GM15510 (cell line): Measurements from ENCODE around the gene GALNT18.

ENCODE experiments used
- POLR2A ChIP-seq: IDR thresholded peaks from 3 replicates; pipeline ENCODE4 v1.6.1; 2011; ENCODE audit warnings: borderline replicate concordance; ENCODE audit not compliant: insufficient read length; ENCODE audit errors: extremely low read depth

The GALNT18 gene

DNA sequence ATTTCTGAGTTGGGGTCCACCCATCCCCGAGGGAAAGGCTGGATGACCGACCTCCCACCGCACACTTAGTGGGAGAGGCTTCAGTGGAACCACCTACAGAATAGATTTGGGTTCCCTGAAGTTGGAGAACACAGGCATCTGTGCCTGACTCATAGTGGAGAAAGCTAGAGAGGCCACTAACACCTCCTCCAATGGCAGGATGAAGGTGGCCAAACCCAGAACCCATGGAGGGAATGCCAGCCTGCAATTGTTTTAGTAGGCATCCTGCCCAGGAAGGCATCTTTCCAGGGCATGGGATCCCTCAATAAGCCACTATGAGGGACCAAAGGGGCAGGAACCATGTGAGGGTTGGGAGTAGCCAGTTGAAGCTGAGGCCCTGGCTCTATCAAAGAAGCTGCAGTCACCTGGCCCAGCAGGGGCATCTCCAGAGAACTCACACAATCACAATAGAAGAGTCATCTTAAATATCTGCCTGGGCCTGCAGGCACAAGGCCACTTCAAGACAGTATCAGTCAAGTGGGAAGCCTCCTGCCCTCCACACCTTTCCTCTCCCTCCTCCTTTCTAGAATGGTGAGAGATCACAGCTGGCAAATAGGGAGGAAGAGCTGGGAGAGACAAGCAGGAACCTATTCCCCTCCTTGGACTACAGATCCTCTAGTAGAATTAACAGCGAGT is 144.7 kb downstream of the GALNT18 start:
- no peak for TF ChIP-seq POLR2A

DNA sequence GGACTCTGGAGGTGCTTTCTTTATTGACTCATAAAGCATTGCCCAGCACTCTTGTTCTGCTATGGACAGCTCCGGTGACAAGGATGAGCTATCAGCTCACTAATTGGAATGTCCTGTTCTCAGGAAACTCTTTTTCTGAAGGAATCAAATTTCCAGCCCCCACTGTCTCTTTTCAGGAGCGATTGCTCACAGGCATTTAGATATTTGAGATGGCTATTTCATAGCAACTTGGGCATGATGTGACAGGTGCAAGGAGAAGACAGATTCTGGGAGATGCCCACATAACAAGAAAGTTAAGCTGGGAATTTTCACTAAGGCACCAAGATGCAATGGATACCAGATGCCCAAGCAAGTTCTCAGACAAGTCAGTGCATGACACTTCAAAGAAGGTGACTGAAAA is 145.3 kb downstream of the GALNT18 start:
- TF ChIP-seq POLR2A = no peak

DNA sequence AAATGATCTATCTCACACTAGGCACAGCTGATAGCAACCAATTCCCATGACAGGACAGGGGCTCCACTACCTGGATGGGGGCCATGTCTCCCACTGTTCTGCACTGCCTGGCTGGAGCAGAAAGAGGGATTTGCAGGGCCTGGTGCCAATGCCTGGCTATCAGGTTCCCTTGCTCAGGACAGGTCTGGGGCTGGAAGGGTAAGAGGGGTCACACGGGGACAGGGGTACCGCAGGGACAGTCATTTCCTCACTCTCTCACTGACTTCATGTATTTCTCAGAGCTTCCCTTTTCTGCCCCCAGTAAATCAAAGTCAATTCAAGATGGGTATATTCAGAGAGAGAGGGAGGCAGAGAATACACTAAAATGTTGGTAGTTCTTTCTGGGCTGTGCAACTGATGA is 149.7 kb downstream of the GALNT18 start:
- TF ChIP-seq POLR2A = no peak

DNA sequence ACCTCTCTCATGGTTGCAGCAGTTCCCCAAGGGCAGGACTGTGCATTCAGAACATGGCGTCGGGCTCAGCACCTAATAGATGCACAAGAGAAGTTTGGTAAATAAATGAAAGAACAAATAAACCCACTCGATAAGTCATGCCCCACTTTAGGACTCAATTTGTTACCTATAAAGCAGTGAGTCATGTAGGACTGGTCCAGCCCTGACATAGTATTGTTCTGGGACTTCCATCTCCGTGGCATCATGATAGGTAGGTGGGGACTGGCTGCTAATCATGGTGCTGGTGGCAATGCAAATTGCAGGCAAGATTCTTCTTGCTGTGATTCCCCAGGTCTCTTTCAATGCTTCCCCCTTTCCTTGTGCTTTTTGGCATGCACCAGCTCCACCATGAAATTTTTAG is 150.6 kb downstream of the GALNT18 start:
- TF ChIP-seq POLR2A = no peak

DNA sequence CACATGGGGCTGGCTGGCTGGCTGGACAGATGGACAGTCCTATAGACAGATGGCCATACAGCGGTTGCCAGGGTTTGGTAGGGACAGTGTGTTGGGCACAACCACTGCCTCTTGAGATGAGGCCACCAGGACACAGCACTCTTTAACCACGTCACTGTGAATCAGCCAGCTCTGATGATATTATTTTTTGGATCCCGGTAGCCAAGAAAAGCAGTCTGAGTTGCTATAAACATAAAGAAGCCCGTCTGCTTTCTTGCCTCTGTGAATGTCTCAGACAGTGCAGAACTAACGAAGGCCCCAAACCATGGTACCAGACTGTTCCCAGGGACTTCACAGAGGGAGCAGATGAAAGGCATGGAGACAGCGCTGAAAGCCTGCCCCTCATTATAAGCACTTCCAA is 152.9 kb downstream of the GALNT18 start:
- TF ChIP-seq POLR2A = no peak

DNA sequence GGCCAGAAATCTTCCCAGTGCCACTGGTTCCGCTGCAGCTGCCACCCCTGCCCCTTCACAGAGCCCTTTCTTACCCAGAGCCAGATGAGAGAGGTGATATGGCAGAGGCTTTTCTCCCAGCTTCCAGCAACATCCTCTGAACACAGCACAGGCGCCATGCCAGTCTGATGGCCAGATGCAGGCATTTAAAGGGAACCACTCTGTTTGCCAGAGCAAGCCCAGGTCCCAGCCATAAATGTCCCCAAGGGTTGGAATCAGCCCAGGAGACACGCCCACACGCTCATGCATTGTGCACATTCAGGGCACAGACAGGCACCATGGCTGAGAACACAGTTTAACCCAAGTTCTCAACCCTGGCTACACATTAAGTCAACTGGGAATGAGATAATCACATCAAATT is 154.5 kb downstream of the GALNT18 start:
- no peak for TF ChIP-seq POLR2A

DNA sequence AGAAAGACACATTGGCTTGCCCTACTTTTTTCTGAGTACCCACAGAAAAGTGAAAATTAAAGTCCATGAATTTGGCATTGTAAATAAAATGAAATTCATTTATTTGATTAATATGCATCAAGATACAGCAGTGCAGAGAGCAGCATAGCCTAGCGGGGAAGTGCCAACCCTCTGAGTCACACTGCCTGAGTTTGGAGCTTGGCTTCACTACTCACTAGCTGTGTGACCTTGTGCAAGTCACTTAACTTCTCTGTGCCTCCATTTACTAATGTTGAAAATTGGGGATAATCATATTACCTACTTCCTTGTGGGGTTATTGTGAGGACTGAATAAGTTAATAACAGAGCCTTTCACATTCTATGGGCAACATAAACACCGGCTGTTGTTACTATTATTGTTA is 157.2 kb downstream of the GALNT18 start:
- no peak for TF ChIP-seq POLR2A

DNA sequence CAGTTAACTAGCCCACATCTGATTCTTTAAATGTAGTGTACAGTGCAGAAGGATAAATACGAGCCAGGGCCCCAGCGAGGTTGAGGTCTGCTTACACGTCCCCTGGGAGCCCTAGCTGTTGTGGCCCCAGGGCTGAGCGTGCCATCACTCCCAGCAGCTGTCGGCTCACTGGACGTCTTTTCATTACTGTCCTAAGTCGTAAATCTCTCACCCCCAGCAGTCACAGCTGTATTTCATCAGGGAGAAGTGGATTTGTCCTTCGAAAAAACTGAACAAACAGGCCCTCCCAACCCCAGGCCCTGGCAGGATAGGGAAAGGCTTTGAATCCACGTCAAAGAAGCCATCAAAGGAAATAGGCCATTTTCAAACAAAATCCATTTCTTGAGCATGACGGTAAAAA is 158.4 kb downstream of the GALNT18 start:
- TF ChIP-seq POLR2A = no peak

DNA sequence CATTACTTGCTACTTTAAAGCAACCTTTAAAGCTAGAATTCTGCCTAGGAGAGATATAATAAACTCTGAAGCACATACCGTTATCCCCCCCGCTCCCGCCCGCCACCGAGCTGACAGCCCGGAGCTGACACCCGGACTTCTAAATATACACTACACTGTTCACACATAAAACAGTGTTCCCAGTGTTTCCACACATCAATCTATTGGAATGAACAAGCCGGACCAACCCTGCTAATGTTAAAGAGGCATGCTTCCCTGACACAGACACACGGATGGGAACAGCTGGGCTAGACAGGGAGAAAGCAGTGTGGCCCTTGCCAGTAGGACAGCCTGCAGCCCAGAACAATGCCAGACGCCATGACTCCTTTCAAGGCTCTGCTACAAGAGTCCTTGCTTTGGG is 160.3 kb downstream of the GALNT18 start:
- TF ChIP-seq POLR2A = no peak

DNA sequence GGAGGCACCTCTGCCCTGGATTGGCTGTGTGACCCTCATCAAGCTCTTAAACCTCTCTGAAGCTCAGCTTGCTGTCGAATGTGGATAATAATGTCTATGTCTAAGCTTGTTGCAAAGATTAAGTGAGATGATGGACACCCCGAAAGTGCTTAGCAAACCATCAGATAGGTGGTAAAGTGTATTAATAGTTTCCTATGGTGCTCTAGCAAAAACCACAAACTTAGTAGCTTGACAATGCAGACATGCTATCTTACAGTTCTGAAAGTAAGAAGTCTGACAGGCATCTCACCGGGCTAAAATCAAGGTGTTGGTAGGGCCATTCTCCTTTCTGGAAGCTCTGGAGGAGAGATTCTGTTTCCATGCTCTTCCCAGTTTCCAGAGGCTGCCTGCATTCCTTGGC is 162.2 kb downstream of the GALNT18 start:
- no peak for TF ChIP-seq POLR2A

DNA sequence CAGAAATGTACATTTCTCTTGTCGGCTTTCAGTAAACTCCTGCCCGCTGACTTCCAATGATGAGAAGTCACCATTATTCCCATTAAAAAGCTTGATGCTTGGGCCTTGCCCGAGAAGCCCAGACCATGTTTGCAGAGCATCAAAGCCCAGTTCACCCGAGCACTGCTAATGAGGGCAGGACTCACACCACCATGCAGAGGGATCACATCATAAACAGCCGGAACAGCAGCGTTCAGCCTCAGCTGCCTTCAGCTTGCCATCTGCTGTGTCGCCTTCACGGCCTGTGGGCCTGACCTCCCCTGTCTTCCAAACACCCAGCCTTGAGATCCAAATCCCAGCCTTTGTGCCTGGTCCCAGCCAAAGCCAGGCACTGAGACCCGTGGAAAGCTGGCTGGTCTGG is 163.3 kb downstream of the GALNT18 start:
- no peak for TF ChIP-seq POLR2A

DNA sequence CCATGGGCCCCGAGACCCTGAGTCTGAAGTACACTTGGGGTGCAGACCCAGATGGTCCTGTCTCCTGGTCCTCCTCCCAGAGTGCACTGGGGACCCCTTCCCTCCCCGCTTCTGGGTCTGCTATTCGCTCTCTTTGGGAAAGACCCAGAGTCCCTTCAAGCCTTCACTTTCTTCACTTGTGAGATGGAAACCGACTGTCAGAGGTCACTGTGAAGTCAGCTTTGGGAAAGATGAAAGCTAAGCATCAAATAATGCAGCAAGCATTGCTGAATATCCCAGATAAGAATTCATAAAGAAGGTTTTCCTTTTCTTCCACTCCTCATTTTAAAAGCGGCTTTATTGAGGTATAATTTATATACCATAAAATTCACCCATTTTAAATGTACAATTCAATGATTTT is 163.8 kb downstream of the GALNT18 start:
- TF ChIP-seq POLR2A = no peak

DNA sequence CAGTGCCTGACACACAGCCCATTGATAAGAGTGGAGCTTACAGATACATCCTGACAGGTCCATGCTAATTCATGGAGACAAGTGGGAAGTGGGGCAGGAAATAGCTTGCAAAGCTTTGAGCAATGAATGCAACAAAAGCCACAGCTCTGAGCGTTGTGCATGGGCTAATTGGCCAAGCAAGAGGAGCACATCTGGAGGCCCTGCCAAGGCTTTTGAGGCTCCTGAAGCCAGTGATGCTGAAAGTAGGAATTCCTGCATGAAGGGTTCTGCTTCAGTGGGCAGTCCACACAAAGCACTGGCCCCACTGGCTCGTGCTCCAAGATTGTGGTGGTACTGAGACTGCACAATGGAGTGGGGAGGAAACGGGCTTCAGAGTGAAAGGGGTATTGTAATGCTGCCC is 164.9 kb downstream of the GALNT18 start:
- TF ChIP-seq POLR2A = no peak

DNA sequence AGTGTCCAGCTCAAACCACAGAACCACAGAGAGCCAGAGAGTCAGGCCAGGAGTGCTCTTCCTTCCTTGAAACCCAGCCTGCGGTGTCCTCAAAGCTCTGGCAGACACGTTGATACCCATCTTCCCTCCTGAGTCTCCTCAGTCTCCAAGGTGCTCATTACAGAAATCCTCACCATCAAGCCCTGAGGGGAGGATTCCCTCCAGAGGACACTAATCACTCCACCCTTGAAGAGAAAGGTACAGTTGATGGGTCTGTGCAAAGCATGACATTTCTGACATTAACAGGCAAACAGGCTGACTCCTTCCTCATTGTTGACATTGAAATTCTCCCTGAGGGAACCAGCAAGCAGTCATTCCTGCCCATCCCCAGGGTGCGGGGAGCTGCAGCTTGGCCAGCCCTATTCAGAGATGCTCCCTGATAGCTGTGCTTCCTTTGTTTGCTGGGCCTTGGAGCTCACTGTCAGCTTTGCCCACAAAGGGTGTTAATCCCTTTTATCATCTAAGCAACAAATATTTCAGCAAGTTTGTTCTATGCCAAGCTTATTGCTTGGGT is 167.1 kb downstream of the GALNT18 start:
- no peak for TF ChIP-seq POLR2A

DNA sequence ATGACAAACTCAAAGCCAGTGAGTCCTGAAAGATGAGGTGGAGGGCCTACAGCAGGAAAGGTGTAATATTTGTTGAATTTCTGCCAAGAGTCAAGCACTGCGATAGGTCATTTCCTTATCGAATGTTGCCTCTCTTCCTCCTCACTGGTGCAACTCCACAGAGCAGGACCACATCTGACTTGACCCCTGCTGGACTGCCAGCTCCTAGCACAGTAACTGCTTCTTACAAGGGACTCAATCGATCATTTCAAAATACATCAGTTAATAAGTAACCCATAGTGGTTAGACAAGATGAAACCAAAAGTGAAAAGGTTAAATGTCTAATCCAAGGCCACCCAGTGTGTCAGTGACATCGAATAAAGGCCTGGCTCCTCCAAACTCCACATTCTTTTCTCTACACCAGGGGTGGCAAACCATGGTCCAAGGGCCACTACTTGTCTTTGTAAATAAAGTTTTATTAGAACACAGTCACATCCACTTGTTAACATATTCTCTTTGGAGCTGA is 170.3 kb downstream of the GALNT18 start:
- no peak for TF ChIP-seq POLR2A

DNA sequence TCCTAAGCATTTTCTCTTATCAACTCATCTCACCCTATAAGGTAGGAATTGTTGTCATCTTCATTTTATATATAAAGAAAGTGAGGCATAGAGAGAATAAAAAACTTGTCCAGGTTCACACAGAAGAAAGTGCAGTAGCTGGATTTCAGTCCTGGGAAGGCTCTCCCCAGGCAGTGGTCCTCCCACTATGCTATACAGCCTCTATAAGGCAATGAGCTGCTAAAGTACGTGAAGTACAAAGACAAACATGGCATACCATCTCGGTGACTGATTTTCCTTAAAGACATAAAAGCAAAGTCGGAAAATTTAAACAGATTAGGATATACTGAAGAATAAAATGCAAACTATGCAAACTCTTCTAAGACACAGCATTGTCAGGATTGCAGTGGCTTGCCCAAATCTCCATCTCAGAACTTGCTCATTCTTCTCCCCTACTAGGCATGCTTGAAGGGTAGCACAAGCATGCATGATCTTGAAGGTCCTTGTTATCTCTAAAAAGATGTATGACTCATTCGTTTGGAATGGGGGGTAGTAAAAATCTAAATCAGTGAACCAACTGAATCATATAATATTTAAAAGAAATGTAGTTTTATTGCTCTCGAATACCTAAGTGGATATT is 171.0 kb downstream of the GALNT18 start:
- TF ChIP-seq POLR2A = no peak
